CD14-positive monocyte (primary cell): Measurements from ENCODE around the gene DOK6. TPM values are rescaled to one million over a fixed set of nuclear protein-coding genes. Genes with fewer than 3 reads are reported as not detected.

Source experiments
- DNase-seq, 3 donors: peaks; one replicate each; pipeline ENCODE4 v3.0.0-alpha.2; 2011 to 2022
- H2AFZ ChIP-seq: 2 replicates; pipeline ENCODE4 v1.6.0; 2012; ENCODE audit warnings: mild to moderate bottlenecking, low read depth, low read length, inconsistent platforms; ENCODE audit not compliant: insufficient read depth, poor library complexity, severe bottlenecking
- H3K27ac ChIP-seq, 2 donors: 1 replicate in 1 of 2; 2 replicates in 1 of 2; pipeline ENCODE4 v1.5.1; 2012 to 2013; ENCODE audit warnings: low read length in 2 of 2, control low read depth in 1 of 2, inconsistent platforms in 1 of 2, low read depth in 1 of 2, mild to moderate bottlenecking in 1 of 2
- H3K27me3 ChIP-seq, 2 donors: one replicate each; pipeline versions ENCODE4 v1.6.0 to v1.6.1; 2011 to 2013; ENCODE audit warnings: low read length in 2 of 2; ENCODE audit not compliant: control insufficient read depth in 2 of 2, insufficient read depth in 2 of 2
- H3K36me3 ChIP-seq, 2 donors: replicated peaks in 1 of 2; 1 replicate in 1 of 2; 2 replicates in 1 of 2; pipeline versions ENCODE4 v1.5.1 to v1.6.1; 2012 to 2013; ENCODE audit warnings: low read length in 2 of 2, control low read depth in 1 of 2, inconsistent platforms in 1 of 2, mild to moderate bottlenecking in 1 of 2; ENCODE audit not compliant: insufficient read depth in 2 of 2, control insufficient read depth in 1 of 2
- H3K4me1 ChIP-seq, 2 donors: 1 replicate in 1 of 2; 2 replicates in 1 of 2; pipeline versions ENCODE4 v1.5.1 to v1.6.1; 2012 to 2013; ENCODE audit warnings: low read length in 2 of 2, control low read depth in 1 of 2, inconsistent platforms in 1 of 2, mild to moderate bottlenecking in 1 of 2, moderate library complexity in 1 of 2; ENCODE audit not compliant: insufficient read depth in 2 of 2, control insufficient read depth in 1 of 2
- H3K4me2 ChIP-seq: replicated peaks from 2 replicates; pipeline ENCODE3; 2012; ENCODE audit warnings: low read length, moderate library complexity, mild to moderate bottlenecking; ENCODE audit not compliant: poor library complexity, severe bottlenecking; ENCODE audit errors: extremely low read depth
- H3K4me3 ChIP-seq, 3 experiments: fragments of 200-600 bp in 1 of 3; sonication (generic) in 1 of 3; replicated peaks in 1 of 3; 1 replicate in 2 of 3; 2 replicates in 1 of 3; pipeline ENCODE4 v1.5.1; 2011 to 2013; ENCODE audit warnings: low read length in 3 of 3, mild to moderate bottlenecking in 3 of 3, control low read depth in 2 of 3, low read depth in 2 of 3, inconsistent platforms in 1 of 3, moderate library complexity in 1 of 3
- H3K79me2 ChIP-seq: 2 replicates; pipeline ENCODE4 v1.6.0; 2012; ENCODE audit warnings: mild to moderate bottlenecking, control low read depth, inconsistent platforms, low read length, moderate library complexity; ENCODE audit not compliant: insufficient read depth
- H3K9ac ChIP-seq: 2 replicates; pipeline ENCODE4 v1.6.0; 2017; ENCODE audit warnings: low read length, mild to moderate bottlenecking; ENCODE audit not compliant: insufficient read depth, poor library complexity, severe bottlenecking
- H3K9me3 ChIP-seq, 2 donors: replicated peaks in 1 of 2; 1 replicate in 1 of 2; 2 replicates in 1 of 2; pipeline versions ENCODE4 v1.5.1 to v1.6.1; 2012 to 2013; ENCODE audit warnings: low read length in 2 of 2, control low read depth in 1 of 2; ENCODE audit not compliant: control insufficient read depth in 1 of 2, insufficient read depth in 1 of 2
- H4K20me1 ChIP-seq: 2 replicates; pipeline ENCODE4 v1.6.0; 2012; ENCODE audit warnings: mild to moderate bottlenecking, low read length, control low read depth, moderate library complexity; ENCODE audit not compliant: insufficient read depth
- H3K27ac Mint-ChIP-seq, 7 donors: one replicate each; pipeline ENCODE4 v1.8.0; 2020; ENCODE audit warnings: mild to moderate bottlenecking in 7 of 7, mixed read lengths in 7 of 7, moderate library complexity in 6 of 7, inconsistent platforms in 2 of 7
- H3K27me3 Mint-ChIP-seq, 3 donors: one replicate each; pipeline ENCODE4 v1.8.0; 2021 to 2022; ENCODE audit warnings: low read depth in 3 of 3, mild to moderate bottlenecking in 3 of 3, mixed read lengths in 3 of 3, moderate library complexity in 3 of 3, inconsistent platforms in 1 of 3
- H3K36me3 Mint-ChIP-seq, 2 donors: one replicate each; pipeline ENCODE4 v1.8.0; 2020; ENCODE audit warnings: mixed read lengths in 2 of 2, inconsistent platforms in 1 of 2, mild to moderate bottlenecking in 1 of 2
- H3K4me1 Mint-ChIP-seq: one replicate; pipeline ENCODE4 v1.8.0; 2020; ENCODE audit warnings: mild to moderate bottlenecking, mixed read lengths
- H3K4me3 Mint-ChIP-seq, 2 donors: one replicate each; pipeline ENCODE4 v1.8.0; 2020; ENCODE audit warnings: mild to moderate bottlenecking in 2 of 2, mixed read lengths in 2 of 2, moderate library complexity in 1 of 2
- H3K9me3 Mint-ChIP-seq, 7 donors: one replicate each; pipeline ENCODE4 v1.8.0; 2020 to 2022; ENCODE audit warnings: mixed read lengths in 7 of 7, mild to moderate bottlenecking in 6 of 7, moderate library complexity in 6 of 7, inconsistent platforms in 2 of 7
- CTCF ChIP-seq: fragments of 200-600 bp; IDR thresholded peaks from one replicate; pipeline ENCODE4 v1.8.0; 2022; ENCODE audit warnings: antibody characterized with exemption, mild to moderate bottlenecking
- WGBS: methylation state at CpG from one replicate; pipeline ENCODE4 v1.1.5; 2013; ENCODE audit warnings: missing lambda C conversion rate; ENCODE audit not compliant: insufficient coverage; 5-methylcytosine and 5-hydroxymethylcytosine counted together
- intact Hi-C, 2 donors: fragments of 100-400 bp; cut with micrococcal nuclease; formaldehyde crosslinking; loops; one replicate each; pipeline versions ENCODE4 v1.15.0 to v1.15.1; 2023
- polyA plus RNA-seq, 3 donors: library from polyadenylated mRNA; depleted of rRNA in 1 of 3; unstranded in 2 of 3; stranded (reverse) in 1 of 3; fragments of 300-500 nt in 2 of 3; fragments of >200 nt in 1 of 3; fragmentation: Illumina TruSeq in 2 of 3; gene quantifications; 1 replicate in 2 of 3; 2 replicates in 1 of 3; pipeline ENCODE4 v1.2.3, GENCODE V29; 2012 to 2021

The DOK6 gene
- polyA plus RNA-seq, 3 donors = not detected

- no peak for DNase-seq
- H3K4me1 Mint-ChIP-seq = no peaks in the 10 kb centered on the region
- intact Hi-C loops = no loop called here
- no peak for TF ChIP-seq CTCF
- Histone ChIP-seq H2AFZ (no peak overlapping the region), H3K36me3 (no peaks in the 10 kb centered on the region), H3K27ac (no peak overlapping the region), H3K27me3 (no peaks in the 10 kb centered on the region), H3K9ac (no peak overlapping the region), H3K9me3 (no peaks in the 10 kb centered on the region), H3K4me2 (no peak overlapping the region), H3K79me2 (no peaks in the 10 kb centered on the region), H4K20me1 (no peaks in the 10 kb centered on the region), H3K4me1 (no peaks in the 10 kb centered on the region), H3K4me3 (no peak overlapping the region)
- H3K27me3 Mint-ChIP-seq = peaks cover 0 to 2% (median 0%) of the 10 kb centered on the region in 3 donors
- WGBS = no CpG with 5 or more reads among the region's 2 CpGs
- no peak overlapping the region for H3K4me3 Mint-ChIP-seq
- peaks cover 0 to 10% (median 3%) of the 10 kb centered on the region in 7 donors for H3K9me3 Mint-ChIP-seq
- no peak overlapping the region for H3K27ac Mint-ChIP-seq
- no peaks in the 10 kb centered on the region for H3K36me3 Mint-ChIP-seq
Measured at GRCh38 chr18:69689121-69689759, 288.6 kb downstream of the DOK6 start.

GRCh38 chr18:69691008-69691760 lies 290.5 kb downstream of the DOK6 start:
- Histone ChIP-seq H3K27ac (no peak overlapping the region), H3K79me2 (no peaks in the 10 kb centered on the region), H3K9ac (no peak overlapping the region), H3K4me2 (no peak overlapping the region), H3K4me3 (no peak overlapping the region), H2AFZ (no peak overlapping the region), H4K20me1 (no peaks in the 10 kb centered on the region), H3K27me3 (no peaks in the 10 kb centered on the region), H3K9me3 (no peaks in the 10 kb centered on the region), H3K36me3 (no peaks in the 10 kb centered on the region), H3K4me1 (no peaks in the 10 kb centered on the region)
- no peaks in the 10 kb centered on the region for H3K36me3 Mint-ChIP-seq
- WGBS = no CpG with 5 or more reads among the region's 5 CpGs
- no peak overlapping the region for H3K27ac Mint-ChIP-seq
- H3K4me1 Mint-ChIP-seq = no peaks in the 10 kb centered on the region
- H3K9me3 Mint-ChIP-seq = peaks cover 0 to 10% (median 3%) of the 10 kb centered on the region in 7 donors
- peaks cover 0 to 2% (median 0%) of the 10 kb centered on the region in 3 donors for H3K27me3 Mint-ChIP-seq
- H3K4me3 Mint-ChIP-seq = no peak overlapping the region
- TF ChIP-seq CTCF = no peak
- intact Hi-C loops = no loop called here
- DNase-seq = no peak
